NCI-H2196 (cell line): Measurements from ENCODE around the gene CLDN19.
"Not testable (repeated sequence)": the region's sequence is repeated elsewhere in the genome, so short reads cannot be mapped to it uniquely, and the experiment has no call there.

ENCODE experiments used
- DNase-seq: peaks from one replicate; lab custom pipeline; 2025; ENCODE audit not compliant: unreplicated experiment; lab: John Stamatoyannopoulos, UW

CLDN19 gene

GRCh38 chr1:42761567-42761966 is 21.5 kb upstream of the CLDN19 start:
- no peak for DNase-seq

DNA sequence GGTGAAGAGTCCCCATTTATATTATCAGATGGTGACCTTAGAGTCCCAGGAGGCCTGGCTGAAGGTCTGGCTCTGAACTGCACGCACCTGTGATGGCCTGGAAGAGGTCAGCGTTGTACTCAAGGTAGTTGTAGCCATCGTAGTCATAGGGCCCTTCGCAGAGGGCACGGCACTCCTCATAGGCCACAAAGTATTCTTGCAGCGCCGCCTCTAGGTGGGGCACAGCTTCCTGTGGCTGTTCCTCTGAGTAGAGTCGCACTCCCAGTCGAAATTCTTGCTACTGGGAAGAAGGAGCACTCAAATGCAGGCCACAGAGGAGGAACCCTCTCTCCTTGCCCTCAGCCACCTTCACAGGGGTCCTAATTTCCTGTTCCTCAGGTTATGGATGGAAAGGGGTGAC is 19.1 kb upstream of the CLDN19 start:
- no peak for DNase-seq

DNA sequence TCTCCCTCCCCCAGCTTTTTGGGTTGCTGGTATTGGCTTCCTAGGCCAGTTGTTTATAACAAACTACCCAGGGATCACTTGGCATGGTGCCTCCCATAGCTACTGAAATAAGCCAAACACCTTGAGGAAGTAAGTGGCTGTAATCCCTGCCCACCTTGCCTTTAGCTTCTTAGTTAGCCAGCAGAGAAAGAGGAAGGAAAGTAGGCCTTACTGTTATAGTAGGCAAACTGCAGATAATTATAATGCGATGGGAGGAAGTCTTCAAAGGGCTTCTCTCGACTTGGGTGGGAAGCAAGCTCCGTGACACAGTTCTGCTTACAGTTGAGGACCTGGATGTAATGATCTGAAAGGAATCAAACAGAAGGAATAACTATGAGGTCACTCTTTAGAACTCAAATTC is 18.6 kb upstream of the CLDN19 start:
- DNase-seq: no peak

DNA sequence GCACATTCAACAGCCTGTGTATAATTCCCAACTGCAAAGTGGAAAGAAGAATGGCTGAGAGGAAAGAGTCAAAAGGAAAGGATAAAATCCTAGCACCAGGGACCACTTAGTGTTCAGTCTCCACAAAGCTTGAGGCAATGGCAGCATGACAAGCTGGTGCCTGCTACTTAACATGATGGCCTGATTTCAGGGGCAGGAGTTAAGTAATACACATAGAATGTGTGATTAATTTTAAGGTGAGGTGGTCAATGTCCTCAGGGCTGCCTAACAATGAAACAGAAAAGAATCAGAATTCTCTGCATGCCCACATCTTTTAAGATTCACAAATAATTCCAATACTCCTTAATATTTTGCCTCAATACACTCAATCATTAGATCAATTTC is 17.8 kb upstream of the CLDN19 start:
- no peak for DNase-seq

GRCh38 chr1:42756956-42757891 is 17.2 kb upstream of the CLDN19 start:
- DNase-seq: peak; percentile 73

- no peak for DNase-seq
Measured at GRCh38 chr1:42753070-42753469, 13.0 kb upstream of the CLDN19 start.

- DNase-seq: no peak
Measured at GRCh38 chr1:42752284-42752683, 12.2 kb upstream of the CLDN19 start.

DNA sequence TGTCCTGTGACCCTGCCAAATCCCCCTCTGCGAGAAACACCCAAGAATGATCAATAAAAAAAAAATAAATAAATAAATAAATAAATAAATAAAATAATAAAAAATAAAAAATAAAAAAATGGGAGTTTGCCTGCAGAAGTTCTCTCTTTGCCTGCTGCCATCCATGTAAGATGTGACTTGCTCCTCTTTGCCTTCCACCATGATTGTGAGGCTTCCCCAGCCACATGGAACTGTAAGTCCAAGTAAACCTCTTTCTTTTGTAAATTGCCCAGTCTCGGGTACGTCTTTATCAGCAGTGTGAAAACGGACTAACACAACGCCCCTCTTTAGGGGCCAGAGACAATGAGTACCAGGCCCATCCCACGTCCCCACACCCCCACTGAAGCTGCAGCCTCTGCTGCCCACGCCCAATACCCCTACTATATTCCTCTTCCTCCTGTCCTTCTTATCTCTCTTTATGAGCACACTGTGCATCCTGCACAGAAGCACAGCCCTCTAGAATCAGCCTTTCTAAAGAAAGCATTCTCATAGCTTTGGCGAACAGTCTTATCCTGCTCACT is 11.6 kb upstream of the CLDN19 start:
- not testable (repeated sequence) for DNase-seq

GRCh38 chr1:42750041-42750440 is 10.0 kb upstream of the CLDN19 start:
- DNase-seq: no peak

DNA sequence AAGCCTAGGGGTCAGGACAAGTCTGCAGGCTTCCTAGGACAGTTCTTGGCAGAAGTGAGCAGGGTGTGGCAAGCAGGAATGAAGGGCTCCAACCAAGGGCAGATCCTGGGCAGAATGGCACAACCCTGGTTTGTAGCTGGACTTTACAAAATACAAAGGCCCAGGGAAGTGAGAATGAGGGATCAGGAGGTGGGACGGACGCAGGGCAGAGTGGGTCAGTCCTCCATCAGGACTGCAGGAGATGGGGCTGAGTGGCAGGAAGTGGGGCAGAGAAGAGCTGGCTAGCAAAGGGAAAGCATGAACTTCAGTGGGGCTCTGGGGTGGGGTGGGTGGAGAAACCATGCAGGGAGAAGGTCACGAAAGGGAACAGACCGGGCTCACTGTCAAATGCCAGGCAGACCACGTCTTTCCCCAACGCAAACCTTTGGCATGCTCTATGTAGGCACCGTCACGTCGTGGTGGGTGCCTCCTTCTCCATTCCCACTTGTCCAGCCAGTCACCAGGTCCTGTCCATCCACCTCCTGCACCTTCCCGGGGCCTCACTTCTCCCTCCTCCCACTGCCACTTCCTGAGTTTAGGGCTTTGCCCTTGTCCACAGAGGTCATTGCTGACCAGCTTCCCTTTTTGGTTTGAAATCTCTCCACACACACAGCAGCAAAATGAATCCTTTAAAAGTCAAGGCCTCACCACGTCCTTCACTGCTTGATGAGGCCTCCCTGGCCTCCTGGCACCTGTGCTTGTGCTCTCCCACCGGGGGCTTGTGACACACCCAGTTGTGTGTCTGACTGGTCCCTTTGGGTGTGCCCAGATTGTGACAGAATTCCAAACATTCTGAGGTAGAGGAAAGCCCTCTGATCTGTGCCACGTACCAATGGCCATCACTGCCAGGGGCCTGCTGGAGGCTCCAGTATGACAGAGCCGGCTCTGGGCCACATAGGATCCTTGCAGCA is 8.7 kb upstream of the CLDN19 start:
- no peak for DNase-seq

DNA sequence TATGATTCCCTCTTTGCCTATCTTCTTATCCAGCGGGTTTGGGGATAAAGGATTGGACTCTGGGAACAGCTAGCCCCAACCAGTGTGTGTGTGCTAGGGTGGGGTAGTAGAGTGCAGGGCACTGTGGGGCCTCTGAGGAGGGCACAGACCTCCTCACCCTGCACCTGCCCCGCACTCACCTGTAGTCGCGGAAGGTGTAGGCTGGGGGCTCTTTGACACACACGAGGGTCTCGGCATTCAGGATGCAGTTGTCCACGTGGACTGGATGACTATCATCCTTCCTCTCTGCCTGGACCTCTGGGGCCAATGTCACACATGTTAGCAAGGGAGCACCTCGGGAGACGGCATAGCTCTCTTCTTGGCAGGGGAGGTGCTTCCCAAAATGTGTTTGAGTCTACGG is 8.0 kb upstream of the CLDN19 start:
- no peak for DNase-seq

- peak; percentile 59 for DNase-seq
Measured at GRCh38 chr1:42747125-42747524, 7.1 kb upstream of the CLDN19 start.

DNA sequence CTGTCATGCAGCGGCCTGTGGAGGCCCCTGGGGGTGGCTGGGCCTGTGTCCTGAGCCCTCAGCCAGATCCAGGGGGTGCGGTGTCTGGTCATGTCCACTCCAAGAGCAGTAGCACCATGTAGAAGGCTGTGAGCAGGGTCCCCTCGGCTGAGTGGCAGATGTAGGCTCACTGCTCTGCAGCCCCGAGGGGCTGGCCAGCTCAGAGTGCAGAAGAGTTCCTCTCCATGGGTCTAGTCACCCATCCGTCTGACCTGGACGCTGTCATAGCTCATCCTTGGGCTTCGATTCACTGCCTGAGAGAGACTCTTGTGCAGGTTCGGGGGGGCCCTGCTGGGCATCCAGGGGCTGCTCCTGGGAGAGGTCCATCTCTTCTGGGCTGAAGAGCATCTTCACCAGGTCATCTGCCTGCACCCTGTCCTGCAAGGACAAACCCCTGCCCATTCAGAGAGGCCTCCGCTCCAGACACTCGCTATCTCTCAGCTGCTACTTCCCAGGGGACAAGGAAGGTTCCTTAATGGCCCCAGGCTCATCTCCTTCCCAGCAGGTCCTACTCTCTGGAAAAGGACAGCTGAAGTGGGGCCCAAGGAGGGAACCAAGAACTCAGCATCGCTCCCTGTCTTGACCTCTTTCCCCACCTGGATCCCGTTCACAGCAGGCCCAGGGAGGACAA is 6.5 kb upstream of the CLDN19 start:
- no peak for DNase-seq

GRCh38 chr1:42745851-42746250 is 5.8 kb upstream of the CLDN19 start:
- DNase-seq: no peak

DNA sequence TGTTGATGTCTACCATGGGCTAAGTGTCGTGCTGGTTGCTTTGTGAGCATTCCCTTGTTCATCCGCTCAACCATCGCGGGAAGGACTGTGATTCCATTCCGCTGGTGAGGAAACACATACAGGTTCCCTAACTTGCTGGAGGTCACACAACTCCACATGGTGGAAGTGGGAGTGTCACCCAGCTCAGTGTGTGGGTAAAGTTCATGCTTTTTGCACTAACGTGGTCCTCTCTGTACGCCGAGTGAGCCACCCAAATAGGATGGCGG is 4.0 kb upstream of the CLDN19 start:
- DNase-seq: no peak

GRCh38 chr1:42743317-42744147 is 3.5 kb upstream of the CLDN19 start:
- DNase-seq: no peak

GRCh38 chr1:42742617-42743316 is 2.7 kb upstream of the CLDN19 start:
- DNase-seq: no peak

- DNase-seq: no peak
Measured at GRCh38 chr1:42742141-42742540, 2.1 kb upstream of the CLDN19 start.

DNA sequence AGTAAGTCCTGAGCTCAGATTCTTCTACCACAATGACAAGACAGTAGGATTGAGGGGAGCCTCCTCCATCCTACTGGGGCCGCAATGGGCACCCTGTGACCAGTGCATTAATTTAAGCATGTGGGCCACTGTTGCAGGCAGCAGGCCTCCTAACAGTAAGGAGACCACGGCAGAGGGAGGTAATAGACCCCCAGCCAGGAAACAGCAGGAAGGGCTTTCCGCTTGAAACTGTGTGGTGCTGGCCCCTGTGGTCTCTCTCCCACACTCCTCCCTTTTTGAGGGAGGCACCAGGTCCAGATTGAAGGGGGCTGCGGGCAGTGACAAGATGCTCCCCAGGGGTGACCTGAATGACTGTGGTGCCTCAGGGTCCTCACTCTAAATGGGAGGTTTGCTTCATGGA is 1.7 kb upstream of the CLDN19 start:
- no peak for DNase-seq
